HG03571 (cell line): ENCODE measurements around the gene SIM2.

ENCODE experiments used
- ATAC-seq: cut with Tn5 transposase; IDR thresholded peaks from one replicate; pipeline ENCODE4 v1.9.1; 2021; ENCODE audit not compliant: unreplicated experiment

SIM2 gene

GRCh38 chr21:36684957-36685714 is 13.8 kb upstream of the SIM2 start:
- no peak for ATAC-seq

GRCh38 chr21:36686955-36687354 is 12.0 kb upstream of the SIM2 start:
- ATAC-seq, result no peak

GRCh38 chr21:36688324-36688723 is 10.6 kb upstream of the SIM2 start:
- no peak for ATAC-seq

- ATAC-seq, result no peak
Observed at GRCh38 chr21:36689324-36689723, 9.6 kb upstream of the SIM2 start.

GRCh38 chr21:36690628-36691554 is 8.0 kb upstream of the SIM2 start:
- no peak for ATAC-seq

- ATAC-seq, result no peak
Observed at GRCh38 chr21:36691555-36692041, 7.3 kb upstream of the SIM2 start.

GRCh38 chr21:36692114-36692834 is 6.6 kb upstream of the SIM2 start:
- no peak for ATAC-seq

GRCh38 chr21:36692835-36693488 is 6.0 kb upstream of the SIM2 start:
- no peak for ATAC-seq

- no peak for ATAC-seq
Observed at GRCh38 chr21:36693489-36694030, 5.4 kb upstream of the SIM2 start.

- no peak for ATAC-seq
Observed at GRCh38 chr21:36694031-36694515, 4.8 kb upstream of the SIM2 start.

GRCh38 chr21:36694593-36695282 is 4.2 kb upstream of the SIM2 start:
- no peak for ATAC-seq

- ATAC-seq, result no peak
Observed at GRCh38 chr21:36695283-36695634, 3.7 kb upstream of the SIM2 start.

GRCh38 chr21:36695671-36696389 is 3.1 kb upstream of the SIM2 start:
- no peak for ATAC-seq

GRCh38 chr21:36696390-36697059 is 2.4 kb upstream of the SIM2 start:
- no peak for ATAC-seq

GRCh38 chr21:36697060-36697850 is 1.7 kb upstream of the SIM2 start:
- ATAC-seq, result no peak

- ATAC-seq, result no peak
Observed at GRCh38 chr21:36697851-36698384, 997 bp upstream of the SIM2 start.

- ATAC-seq, result no peak
Observed at GRCh38 chr21:36698385-36698980, 432 bp upstream of the SIM2 start.
